ENCODE data around the gene GNB3. TPM values are rescaled to one million over a fixed set of nuclear protein-coding genes. Genes with fewer than 3 reads are reported as not detected.
A peak's percentile ranks its signal among the peaks of the same experiment; 100 is the strongest.

Gene GNB3
- total RNA-seq, 1 experiment from 2014 or later, result 0.21 TPM

DNA sequence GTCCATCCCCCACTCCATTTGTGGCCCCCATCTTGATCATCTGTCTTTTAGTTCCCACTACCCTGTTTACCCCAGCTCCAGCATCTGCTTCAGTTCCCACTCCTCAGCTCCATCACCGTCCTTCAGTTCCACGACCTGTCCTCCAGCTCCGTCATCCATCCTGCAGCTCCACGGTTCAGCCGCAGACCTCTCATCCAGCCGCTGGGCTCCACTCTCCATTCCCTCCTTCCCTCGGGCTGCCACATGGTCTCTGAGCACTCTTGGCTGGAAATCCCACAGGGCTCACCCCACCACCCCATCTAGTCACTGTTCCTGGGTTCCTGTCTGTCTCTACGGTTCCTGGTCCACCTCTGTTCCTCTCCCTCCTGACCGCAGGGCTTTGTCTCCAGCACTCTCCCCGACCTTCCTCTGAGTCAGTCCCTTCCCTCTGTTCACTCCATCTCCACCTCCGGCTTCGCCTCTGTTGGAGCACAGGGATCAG lies 15.8 kb upstream of the GNB3 start:
- CTCF ChIA-PET, result interaction anchor here (0.6 to 1.3 kb wide), 2 partner anchors 71 to 119 kb away, joined by 5 to 11 read pairs; partner anchors contain the start of gene MLF2
- no peaks in the 10 kb centered on the region for H3K9me3 ChIP-seq (ENCODE audit: control insufficient read depth, insufficient read depth, low read depth, low read length)
- no peaks in the 10 kb centered on the region for H3K36me3 ChIP-seq (ENCODE audit: control insufficient read depth, insufficient read depth, low read length)
- ATAC-seq, result peak; percentile 28; the same call in 1 of the 2 replicates
- in situ Hi-C loops (cut with HindIII; ENCODE audit: low pct_unique_long_range_greater_than_20kb, low sequenced_read_pairs) (no loop called here), intact Hi-C loops (cut with micrococcal nuclease; ENCODE audit: unreplicated experiment) (loop anchor here (1.0 to 5.0 kb wide), 2 partner anchors 73 to 89 kb away; partner anchors contain the start of gene MLF2)
- DNase-seq (ENCODE audit: low read depth, low spot score), result no peak
- no peaks in the 10 kb centered on the region for H3K27me3 ChIP-seq (ENCODE audit: control insufficient read depth, insufficient read depth, low read length)
- TSS peak; percentile 56 for BruUV-seq (replicated peaks)
- peak overlapping the region in 1 of 2 experiments; percentile 27; a peak in 1 of 4 replicates for H3K4me3 ChIP-seq (ENCODE audit: low read depth in 2 of 2, low read length in 2 of 2)
- POLR2A ChIA-PET, result no interaction called here
- TF ChIP-seq TCF7L2 (IDR thresholded peaks at IDR 0.05; ENCODE audit: low read depth, low read length) (no peak), POLR2AphosphoS5 (IDR thresholded peaks at IDR 0.05; ENCODE audit: low read depth, low read length) (no peak), SIN3A (IDR thresholded peaks at IDR 0.05; ENCODE audit: borderline replicate concordance, insufficient read depth, low read depth, low read length) (no peak), REST (IDR thresholded peaks at IDR 0.05; ENCODE audit: insufficient read depth in 1 of 2, low read depth in 2 of 2, low read length in 1 of 2) (no peak)
- TF ChIP-seq, protein P1, sequence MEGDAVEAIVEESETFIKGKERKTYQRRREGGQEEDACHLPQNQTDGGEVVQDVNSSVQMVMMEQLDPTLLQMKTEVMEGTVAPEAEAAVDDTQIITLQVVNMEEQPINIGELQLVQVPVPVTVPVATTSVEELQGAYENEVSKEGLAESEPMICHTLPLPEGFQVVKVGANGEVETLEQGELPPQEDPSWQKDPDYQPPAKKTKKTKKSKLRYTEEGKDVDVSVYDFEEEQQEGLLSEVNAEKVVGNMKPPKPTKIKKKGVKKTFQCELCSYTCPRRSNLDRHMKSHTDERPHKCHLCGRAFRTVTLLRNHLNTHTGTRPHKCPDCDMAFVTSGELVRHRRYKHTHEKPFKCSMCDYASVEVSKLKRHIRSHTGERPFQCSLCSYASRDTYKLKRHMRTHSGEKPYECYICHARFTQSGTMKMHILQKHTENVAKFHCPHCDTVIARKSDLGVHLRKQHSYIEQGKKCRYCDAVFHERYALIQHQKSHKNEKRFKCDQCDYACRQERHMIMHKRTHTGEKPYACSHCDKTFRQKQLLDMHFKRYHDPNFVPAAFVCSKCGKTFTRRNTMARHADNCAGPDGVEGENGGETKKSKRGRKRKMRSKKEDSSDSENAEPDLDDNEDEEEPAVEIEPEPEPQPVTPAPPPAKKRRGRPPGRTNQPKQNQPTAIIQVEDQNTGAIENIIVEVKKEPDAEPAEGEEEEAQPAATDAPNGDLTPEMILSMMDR (IDR thresholded peaks at IDR 0.05), result no peak
- H3K4me1 ChIP-seq (ENCODE audit: control insufficient read depth, insufficient read depth, low read length), result peaks cover 10% of the 10 kb centered on the region; the same call in 1 of the 2 replicates
- no peak overlapping the region for H3K27ac ChIP-seq (ENCODE audit: low read length)

DNA sequence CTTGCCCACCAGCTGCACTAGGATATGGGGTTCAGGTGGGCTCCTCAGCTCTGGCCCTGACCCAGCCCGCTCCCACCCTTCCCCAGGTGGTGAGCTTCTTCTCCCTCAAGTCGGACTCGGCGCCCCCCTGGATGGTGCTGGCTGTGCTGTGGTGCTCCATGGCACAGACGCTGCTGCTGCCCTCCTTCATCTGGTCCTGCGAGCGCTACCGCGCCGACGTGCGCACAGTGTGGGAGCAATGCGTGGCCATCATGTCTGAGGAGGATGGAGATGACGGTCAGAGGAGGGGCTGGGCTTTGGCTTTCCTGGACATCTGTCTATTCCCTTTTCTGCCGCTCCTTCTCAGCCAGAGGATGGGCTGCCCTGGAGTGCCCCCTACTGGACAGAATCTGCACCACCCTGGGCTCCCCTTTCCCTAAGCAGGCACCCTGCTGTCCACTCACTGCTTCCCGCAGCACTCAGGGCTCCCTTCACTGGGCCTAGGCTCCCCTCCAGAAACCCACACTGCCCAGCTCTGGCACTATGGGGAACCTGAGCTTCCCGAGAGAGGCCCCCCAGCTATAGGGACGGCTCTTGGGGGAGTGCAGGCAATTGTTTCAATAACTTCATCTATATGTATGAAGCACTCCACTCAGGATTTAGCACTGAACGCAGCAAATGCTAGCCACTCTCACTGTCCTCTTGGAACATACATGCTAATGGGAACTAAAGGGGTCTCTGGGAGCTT lies 15.2 kb upstream of the GNB3 start:
- no peaks in the 10 kb centered on the region for H3K27me3 ChIP-seq (ENCODE audit: control insufficient read depth, insufficient read depth, low read length)
- intact Hi-C loops (cut with micrococcal nuclease; ENCODE audit: unreplicated experiment), result loop anchor here (1.0 to 5.0 kb wide), 2 partner anchors 73 to 89 kb away; partner anchors contain the start of gene MLF2
- DNase-seq (ENCODE audit: low read depth, low spot score), result no peak
- H3K36me3 ChIP-seq (ENCODE audit: control insufficient read depth, insufficient read depth, low read length), result no peaks in the 10 kb centered on the region
- CTCF ChIA-PET, result interaction anchor here (1.3 kb wide), 1 partner anchor 72 kb away, joined by 5 read pairs; the partner anchor contains the start of gene MLF2
- in situ Hi-C loops (cut with HindIII; ENCODE audit: low pct_unique_long_range_greater_than_20kb, low sequenced_read_pairs), result no loop called here
- POLR2A ChIA-PET, result no interaction called here
- H3K4me1 ChIP-seq (ENCODE audit: control insufficient read depth, insufficient read depth, low read length), result peaks cover 10% of the 10 kb centered on the region; the same call in 1 of the 2 replicates
- ATAC-seq, result peak; percentile 79
- no TSS peak for BruUV-seq (replicated peaks)
- TF ChIP-seq POLR2AphosphoS5 (IDR thresholded peaks at IDR 0.05; ENCODE audit: low read depth, low read length) (no peak), REST (IDR thresholded peaks at IDR 0.05; ENCODE audit: insufficient read depth in 1 of 2, low read depth in 2 of 2, low read length in 1 of 2) (no peak), TCF7L2 (IDR thresholded peaks at IDR 0.05; ENCODE audit: low read depth, low read length) (no peak), SIN3A (IDR thresholded peaks at IDR 0.05; ENCODE audit: borderline replicate concordance, insufficient read depth, low read depth, low read length) (no peak)
- TF ChIP-seq, protein P1 (IDR thresholded peaks at IDR 0.05), result peak; percentile 90
- peak overlapping the region in 1 of 2 experiments; percentile 27; a peak in 1 of 4 replicates for H3K4me3 ChIP-seq (ENCODE audit: low read depth in 2 of 2, low read length in 2 of 2)
- H3K9me3 ChIP-seq (ENCODE audit: control insufficient read depth, insufficient read depth, low read depth, low read length), result no peaks in the 10 kb centered on the region
- no peak overlapping the region for H3K27ac ChIP-seq (ENCODE audit: low read length)
